Upper lobe of left lung (tissue), 6 donors: ENCODE measurements around the gene INCENP. TPM values are rescaled to one million over a fixed set of nuclear protein-coding genes. Genes with fewer than 3 reads are reported as not detected.

Source experiments
- ATAC-seq, 2 donors: fragments of 200-7000 bp; cut with Tn5 transposase; one replicate each; pipeline ENCODE4 v1.9.1; 2022; ENCODE audit warnings: mild to moderate bottlenecking in 2 of 2, moderate library complexity in 2 of 2; ENCODE audit not compliant: low FRiP score in 2 of 2
- DNase-seq, 2 donors: peaks; one replicate each; pipeline ENCODE4 v3.0.0-alpha.2; 2019 to 2020
- H3K27ac ChIP-seq, 4 donors: fragments of 200-600 bp; sonication (generic); one replicate each; pipeline ENCODE4 v1.5.1; 2016 to 2019
- H3K27me3 ChIP-seq, 4 donors: fragments of 200-600 bp; sonication (generic); one replicate each; pipeline ENCODE4 v1.5.1; 2017 to 2019
- H3K36me3 ChIP-seq, 4 donors: fragments of 200-600 bp; sonication (generic); one replicate each; pipeline ENCODE4 v1.5.1; 2016 to 2019
- H3K4me1 ChIP-seq, 4 donors: fragments of 200-600 bp; sonication (generic); one replicate each; pipeline ENCODE4 v1.5.1; 2018 to 2019
- H3K4me3 ChIP-seq, 4 donors: fragments of 200-600 bp; sonication (generic); one replicate each; pipeline ENCODE4 v1.5.1; 2017 to 2019; ENCODE audit warnings: mild to moderate bottlenecking in 2 of 4, moderate library complexity in 1 of 4
- H3K9me3 ChIP-seq, 4 donors: fragments of 200-600 bp; sonication (generic); one replicate each; pipeline ENCODE4 v1.5.1; 2018 to 2019
- EP300 ChIP-seq, 4 donors: sonication (generic); formaldehyde crosslinking; IDR thresholded peaks; one replicate each; pipeline ENCODE4 v1.5.1; 2017; ENCODE audit warnings: antibody characterized with exemption in 4 of 4, control low read depth in 2 of 4
- POLR2A ChIP-seq, 4 donors: fragments of 450-650 bp; IDR thresholded peaks; one replicate each; pipeline ENCODE4 v1.5.1; 2016 to 2017; ENCODE audit warnings: antibody characterized with exemption in 4 of 4, mild to moderate bottlenecking in 2 of 4
- POLR2AphosphoS5 ChIP-seq, 2 donors: sonication (generic); formaldehyde crosslinking; IDR thresholded peaks; one replicate each; pipeline ENCODE4 v1.5.1; 2017; ENCODE audit warnings: antibody characterized with exemption in 2 of 2
- WGBS, 2 donors: methylation state at CpG; one replicate each; pipeline ENCODE4 v1.1.5; 2017 to 2018; 5-methylcytosine and 5-hydroxymethylcytosine counted together
- total RNA-seq, 6 donors: library from RNA; depleted of rRNA in 4 of 6; stranded (reverse); fragments of >200 nt in 4 of 6; gene quantifications; one replicate each; pipeline versions ENCODE4 v1.1.0 to v1.2.1, GENCODE V29; 2016 to 2021
- TF ChIP-seq, protein P1 (sequence below), 6 experiments: fragments of 450-650 bp in 4 of 6; fragments of 200-600 bp in 2 of 6; sonication (generic) in 2 of 6; IDR thresholded peaks; one replicate each; pipeline ENCODE4 v1.5.1; 2016 to 2019; ENCODE audit warnings: antibody characterized with exemption in 6 of 6
- donor health status: DM: no; HTN: no; CAD: no; lungs with moderate emphysema.
- donor health status: DM: no; HTN: yes; CAD: no; lungs with severe emphysema.

Gene INCENP
- total RNA-seq, 6 donors from 2014 or later: 11.9 to 44.0 (median 19.7) TPM

DNA sequence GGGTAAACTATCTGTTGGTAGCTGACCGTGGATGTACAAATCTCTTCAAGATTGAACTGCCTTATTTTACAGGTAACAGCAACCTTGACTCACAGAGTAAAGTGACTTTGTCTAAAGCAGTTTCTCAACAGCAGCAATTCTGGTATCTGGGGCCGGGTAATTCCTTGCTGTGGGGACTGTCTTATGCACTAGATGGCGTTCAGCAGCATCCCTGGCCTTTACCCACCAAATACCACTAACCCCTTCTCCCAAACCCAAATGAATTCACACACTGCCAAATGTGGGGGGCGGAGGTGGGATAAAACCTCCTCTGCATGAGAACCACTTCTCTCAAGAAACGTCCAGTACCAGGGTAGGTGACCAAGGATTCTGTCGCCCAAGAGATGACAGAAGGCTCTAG lies 1.7 kb upstream of the INCENP start:
- DNase-seq (no peak), ATAC-seq (no peak)
- H3K4me3 ChIP-seq: no peak overlapping the region
- no peak overlapping the region for H3K27ac ChIP-seq
- H3K36me3 ChIP-seq: no peaks in the 10 kb centered on the region
- 77 to 82% methylated on average over 6 of the region's 6 CpGs for WGBS, 2 donors
- H3K4me1 ChIP-seq: peaks cover 7 to 23% (median 18%) of the 10 kb centered on the region in 4 donors
- no peaks in the 10 kb centered on the region for H3K9me3 ChIP-seq
- TF ChIP-seq POLR2A (IDR thresholded peaks at IDR 0.05) (no peak), EP300 (IDR thresholded peaks at IDR 0.05) (no peak), POLR2AphosphoS5 (IDR thresholded peaks at IDR 0.05) (no peak)
- TF ChIP-seq, protein P1, sequence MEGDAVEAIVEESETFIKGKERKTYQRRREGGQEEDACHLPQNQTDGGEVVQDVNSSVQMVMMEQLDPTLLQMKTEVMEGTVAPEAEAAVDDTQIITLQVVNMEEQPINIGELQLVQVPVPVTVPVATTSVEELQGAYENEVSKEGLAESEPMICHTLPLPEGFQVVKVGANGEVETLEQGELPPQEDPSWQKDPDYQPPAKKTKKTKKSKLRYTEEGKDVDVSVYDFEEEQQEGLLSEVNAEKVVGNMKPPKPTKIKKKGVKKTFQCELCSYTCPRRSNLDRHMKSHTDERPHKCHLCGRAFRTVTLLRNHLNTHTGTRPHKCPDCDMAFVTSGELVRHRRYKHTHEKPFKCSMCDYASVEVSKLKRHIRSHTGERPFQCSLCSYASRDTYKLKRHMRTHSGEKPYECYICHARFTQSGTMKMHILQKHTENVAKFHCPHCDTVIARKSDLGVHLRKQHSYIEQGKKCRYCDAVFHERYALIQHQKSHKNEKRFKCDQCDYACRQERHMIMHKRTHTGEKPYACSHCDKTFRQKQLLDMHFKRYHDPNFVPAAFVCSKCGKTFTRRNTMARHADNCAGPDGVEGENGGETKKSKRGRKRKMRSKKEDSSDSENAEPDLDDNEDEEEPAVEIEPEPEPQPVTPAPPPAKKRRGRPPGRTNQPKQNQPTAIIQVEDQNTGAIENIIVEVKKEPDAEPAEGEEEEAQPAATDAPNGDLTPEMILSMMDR (IDR thresholded peaks at IDR 0.05): no peak
- no peaks in the 10 kb centered on the region for H3K27me3 ChIP-seq

DNA sequence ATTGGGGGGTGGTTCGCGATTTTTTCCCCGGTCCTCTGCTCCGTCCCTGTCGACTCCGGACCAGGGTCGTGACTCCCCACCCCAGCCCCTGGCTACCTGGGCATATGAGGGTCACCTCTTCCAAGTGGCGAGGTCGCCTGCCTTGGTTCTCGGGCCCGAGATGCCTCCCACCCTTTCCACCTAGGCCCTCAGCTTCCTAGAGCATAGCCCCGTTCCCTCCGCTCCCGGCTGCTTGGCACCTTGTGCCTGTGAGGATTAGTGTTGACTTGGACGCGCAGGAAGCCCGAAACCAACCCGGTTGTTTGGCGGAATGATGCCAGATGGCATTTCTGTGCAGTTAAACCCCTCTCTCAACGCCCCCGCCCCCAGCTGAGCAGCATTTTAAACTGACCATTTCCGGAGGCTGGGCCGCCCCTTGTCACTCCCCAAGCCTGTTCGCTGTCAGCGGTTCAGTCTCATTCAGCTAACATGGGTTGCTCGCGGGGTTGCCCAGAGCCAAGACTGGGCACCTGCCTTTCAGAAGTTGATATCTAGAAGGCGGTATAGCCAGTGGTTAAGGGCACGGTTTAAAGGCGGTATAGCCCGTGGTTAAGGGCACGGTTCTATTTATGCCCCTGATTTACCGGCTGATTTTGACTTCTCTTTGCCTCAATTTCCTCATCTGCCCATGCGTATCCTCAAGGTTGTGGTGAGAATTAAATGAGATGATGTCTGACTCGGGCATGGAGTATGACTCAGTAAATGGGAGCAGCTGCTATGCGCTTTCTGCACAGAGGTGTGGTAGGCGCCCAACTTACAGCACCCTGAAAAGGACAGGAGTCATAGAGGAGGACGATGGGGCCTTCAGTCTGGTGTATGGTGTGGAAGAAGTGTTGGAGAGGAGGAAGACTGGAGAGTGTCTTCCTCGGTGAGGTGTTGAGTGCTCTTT lies 639 bp downstream of the INCENP start:
- H3K9me3 ChIP-seq: no peaks in the 10 kb centered on the region
- H3K27ac ChIP-seq: peak overlapping the region; percentile 45 to 80 (median 67)
- ATAC-seq (peak; percentile 6 to 57), DNase-seq (peak in 1 of 2 donors; percentile 40)
- H3K4me3 ChIP-seq: peak overlapping the region; percentile 71 to 98 (median 97)
- TF ChIP-seq, protein P1 (IDR thresholded peaks at IDR 0.05): no peak
- TF ChIP-seq POLR2AphosphoS5 (IDR thresholded peaks at IDR 0.05): no peak
- no peak for TF ChIP-seq EP300 (IDR thresholded peaks at IDR 0.05)
- no peak for TF ChIP-seq POLR2A (IDR thresholded peaks at IDR 0.05)
- peaks cover 0 to 12% (median under 1%) of the 10 kb centered on the region in 4 donors for H3K36me3 ChIP-seq
- H3K4me1 ChIP-seq: peaks cover 7 to 23% (median 18%) of the 10 kb centered on the region in 4 donors
- H3K27me3 ChIP-seq: no peaks in the 10 kb centered on the region
- whole genome bisulfite sequencing, 2 donors: 7 to 10% methylated on average over 24 to 31 of the region's 39 CpGs

DNA sequence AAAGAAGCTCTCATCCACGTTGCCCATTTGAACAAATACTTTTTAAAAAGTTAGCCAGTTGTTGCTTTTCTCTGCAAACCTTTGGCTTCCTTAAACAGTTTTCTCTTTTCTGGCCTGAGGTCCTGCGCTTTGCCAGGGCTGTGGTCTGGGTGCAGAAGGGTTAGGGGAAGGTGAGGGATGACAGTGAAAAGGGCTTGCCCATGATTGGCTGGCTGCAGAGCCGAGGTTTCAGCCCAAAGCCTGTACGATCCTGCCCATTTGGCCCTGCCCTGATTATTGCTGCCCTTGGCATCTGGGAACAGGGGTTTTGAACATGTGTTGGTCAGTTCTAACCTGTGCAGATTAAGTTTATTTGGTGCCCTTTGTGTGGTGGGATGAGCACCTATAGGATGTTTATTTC lies 1.5 kb downstream of the INCENP start:
- no peak overlapping the region for H3K27ac ChIP-seq
- TF ChIP-seq POLR2AphosphoS5 (IDR thresholded peaks at IDR 0.05) (no peak), POLR2A (IDR thresholded peaks at IDR 0.05) (no peak), EP300 (IDR thresholded peaks at IDR 0.05) (no peak)
- TF ChIP-seq, protein P1 (IDR thresholded peaks at IDR 0.05): no peak
- H3K4me1 ChIP-seq: peaks cover 7 to 23% (median 18%) of the 10 kb centered on the region in 4 donors
- no peak for DNase-seq
- H3K27me3 ChIP-seq: no peaks in the 10 kb centered on the region
- 52 to 55% methylated on average over 4 of the region's 4 CpGs for WGBS, 2 donors
- no peak for ATAC-seq
- peaks cover 6 to 21% (median 9%) of the 10 kb centered on the region in 4 donors for H3K36me3 ChIP-seq
- no peak overlapping the region for H3K4me3 ChIP-seq
- no peaks in the 10 kb centered on the region for H3K9me3 ChIP-seq

DNA sequence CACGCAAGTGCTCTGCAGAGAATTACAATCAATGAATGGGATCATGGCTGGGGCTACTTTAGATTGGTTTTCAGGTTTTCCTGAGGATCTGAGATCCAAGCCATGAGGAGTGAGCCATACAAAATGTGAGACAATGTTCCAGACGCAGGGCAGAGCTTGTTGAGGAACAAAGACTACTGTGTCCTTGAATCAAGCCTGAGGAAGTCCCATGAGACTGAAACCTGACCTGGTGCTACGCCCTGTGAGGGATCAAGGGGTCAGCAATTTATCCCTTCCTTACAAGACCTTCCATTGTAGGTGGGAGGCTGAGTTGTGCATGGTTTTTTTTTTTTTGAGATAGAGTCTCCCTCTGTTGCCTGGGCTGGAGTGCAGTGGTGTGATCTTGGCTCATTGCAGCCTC lies 2.1 kb downstream of the INCENP start:
- TF ChIP-seq EP300 (IDR thresholded peaks at IDR 0.05) (no peak), POLR2AphosphoS5 (IDR thresholded peaks at IDR 0.05) (no peak), POLR2A (IDR thresholded peaks at IDR 0.05) (no peak)
- TF ChIP-seq, protein P1 (IDR thresholded peaks at IDR 0.05): no peak
- Histone ChIP-seq H3K4me3 (no peak overlapping the region), H3K9me3 (no peaks in the 10 kb centered on the region), H3K27me3 (no peaks in the 10 kb centered on the region), H3K36me3 (peaks cover 9 to 26% (median 15%) of the 10 kb centered on the region in 4 donors), H3K27ac (no peak overlapping the region), H3K4me1 (peaks cover 7 to 23% (median 18%) of the 10 kb centered on the region in 4 donors)
- DNase-seq (no peak), ATAC-seq (no peak)
- WGBS, 2 donors: 77 to 81% methylated on average over 2 to 3 of the region's 3 CpGs
